ENCODE measurements around the gene SCTR. TPM values are rescaled to one million over a fixed set of nuclear protein-coding genes. Genes with fewer than 3 reads are reported as not detected.

The SCTR gene
- polyA plus RNA-seq, 1 experiment: not detected

GRCh38 chr2:119545754-119546446, 21.6 kb upstream of the SCTR start:
- Histone ChIP-seq H3K27me3 (ENCODE audit: control insufficient read depth, insufficient read depth, low read length) (peaks cover 3% of the 10 kb centered on the region), H3K36me3 (ENCODE audit: control insufficient read depth, insufficient read depth, low read length) (no peaks in the 10 kb centered on the region), H3K4me3 (ENCODE audit: low read depth, low read length) (no peak overlapping the region)
- ChIA-PET POLR2A (no interaction called here), CTCF (no interaction called here)
- no peak for DNase-seq (ENCODE audit: low read depth)
- TF ChIP-seq, protein P1, sequence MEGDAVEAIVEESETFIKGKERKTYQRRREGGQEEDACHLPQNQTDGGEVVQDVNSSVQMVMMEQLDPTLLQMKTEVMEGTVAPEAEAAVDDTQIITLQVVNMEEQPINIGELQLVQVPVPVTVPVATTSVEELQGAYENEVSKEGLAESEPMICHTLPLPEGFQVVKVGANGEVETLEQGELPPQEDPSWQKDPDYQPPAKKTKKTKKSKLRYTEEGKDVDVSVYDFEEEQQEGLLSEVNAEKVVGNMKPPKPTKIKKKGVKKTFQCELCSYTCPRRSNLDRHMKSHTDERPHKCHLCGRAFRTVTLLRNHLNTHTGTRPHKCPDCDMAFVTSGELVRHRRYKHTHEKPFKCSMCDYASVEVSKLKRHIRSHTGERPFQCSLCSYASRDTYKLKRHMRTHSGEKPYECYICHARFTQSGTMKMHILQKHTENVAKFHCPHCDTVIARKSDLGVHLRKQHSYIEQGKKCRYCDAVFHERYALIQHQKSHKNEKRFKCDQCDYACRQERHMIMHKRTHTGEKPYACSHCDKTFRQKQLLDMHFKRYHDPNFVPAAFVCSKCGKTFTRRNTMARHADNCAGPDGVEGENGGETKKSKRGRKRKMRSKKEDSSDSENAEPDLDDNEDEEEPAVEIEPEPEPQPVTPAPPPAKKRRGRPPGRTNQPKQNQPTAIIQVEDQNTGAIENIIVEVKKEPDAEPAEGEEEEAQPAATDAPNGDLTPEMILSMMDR (IDR thresholded peaks at IDR 0.05; ENCODE audit: insufficient read depth, low read depth, low read length): no peak

DNA sequence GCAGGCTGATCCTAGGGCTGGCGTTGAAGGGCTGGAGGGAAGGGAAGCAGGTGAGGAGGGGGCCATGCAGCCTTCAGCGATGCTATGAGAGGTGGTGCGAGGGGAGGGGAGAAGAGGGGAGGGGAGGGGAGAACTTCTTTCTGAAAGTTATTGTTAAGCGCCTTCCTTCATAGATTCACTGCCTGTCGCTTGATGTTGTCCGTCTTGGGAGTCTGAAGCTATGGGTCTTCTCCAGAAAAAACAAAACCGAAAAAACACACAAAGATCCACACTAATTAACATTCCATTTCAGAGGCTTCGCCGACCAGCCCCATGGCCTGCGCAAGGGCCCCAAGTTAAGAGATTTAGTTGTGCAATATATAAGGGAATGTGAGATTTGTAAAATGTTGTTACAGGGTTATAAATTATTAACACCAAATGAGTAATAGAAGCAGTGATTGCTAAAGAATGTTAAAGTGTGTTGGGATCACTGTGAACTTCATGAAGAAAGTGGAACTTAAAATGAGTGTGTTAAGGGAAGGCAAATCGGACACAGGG, 20.7 kb upstream of the SCTR start:
- no peak overlapping the region for H3K4me3 ChIP-seq (ENCODE audit: low read depth, low read length)

GRCh38 chr2:119544075-119544938, 20.0 kb upstream of the SCTR start, which contains the start of gene CFAP221:
TSS of gene CFAP221 (plus strand) at chr2:119544449. CDS start at chr2:119546132, 1,683 bp downstream.
- ChIA-PET POLR2A (no interaction called here), CTCF (no interaction called here)
- TF ChIP-seq, protein P1 (IDR thresholded peaks at IDR 0.05; ENCODE audit: insufficient read depth, low read depth, low read length): no peak
- H3K4me3 ChIP-seq (ENCODE audit: low read depth, low read length): peak within 1 kb of the TSS; percentile 45
- H3K36me3 ChIP-seq (ENCODE audit: control insufficient read depth, insufficient read depth, low read length): no peaks in the 10 kb centered on the region
- no peak for DNase-seq (ENCODE audit: low read depth)
- H3K27me3 ChIP-seq (ENCODE audit: control insufficient read depth, insufficient read depth, low read length): peaks cover 3% of the 10 kb centered on the region; the same call in 1 of the 2 replicates

More for the DNA sequence above, 20.7 kb upstream of the SCTR start:
- no peaks in the 10 kb centered on the region for H3K36me3 ChIP-seq (ENCODE audit: control insufficient read depth, insufficient read depth, low read length)
- ChIA-PET CTCF (no interaction called here), POLR2A (no interaction called here)
- TF ChIP-seq, protein P1 (IDR thresholded peaks at IDR 0.05; ENCODE audit: insufficient read depth, low read depth, low read length): no peak
- H3K27me3 ChIP-seq (ENCODE audit: control insufficient read depth, insufficient read depth, low read length): peaks cover 3% of the 10 kb centered on the region
- DNase-seq (ENCODE audit: low read depth): no peak

GRCh38 chr2:119541476-119541875, 17.2 kb upstream of the SCTR start:
- no peaks in the 10 kb centered on the region for H3K36me3 ChIP-seq (ENCODE audit: control insufficient read depth, insufficient read depth, low read length)
- ChIA-PET CTCF (no interaction called here), POLR2A (no interaction called here)
- peaks cover 3% of the 10 kb centered on the region; the same call in 1 of the 2 replicates for H3K27me3 ChIP-seq (ENCODE audit: control insufficient read depth, insufficient read depth, low read length)
- no peak for DNase-seq (ENCODE audit: low read depth)
- H3K4me3 ChIP-seq (ENCODE audit: low read depth, low read length): no peak overlapping the region
- TF ChIP-seq, protein P1 (IDR thresholded peaks at IDR 0.05; ENCODE audit: insufficient read depth, low read depth, low read length): no peak

DNA sequence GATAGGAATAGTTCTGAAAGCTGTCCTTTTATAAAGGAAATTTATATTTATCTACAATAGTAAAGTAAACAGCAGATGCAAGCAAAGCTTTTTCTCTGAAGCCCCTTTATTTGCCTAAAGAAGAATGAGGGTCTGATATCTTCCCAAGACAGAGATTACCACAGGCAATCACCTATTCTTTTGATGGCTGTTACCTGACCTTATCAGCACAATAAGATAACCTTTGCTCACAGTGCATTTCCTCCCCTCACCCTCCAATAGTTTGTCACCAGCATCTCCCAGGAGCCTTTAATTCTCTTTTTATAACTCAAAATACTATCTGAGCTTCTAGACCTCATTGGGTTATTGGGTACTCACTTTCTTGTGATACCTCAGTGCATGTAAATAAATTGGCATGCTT, 13.5 kb upstream of the SCTR start:
- ChIA-PET CTCF (interaction anchor here (0.8 kb wide), 1 partner anchor 20 kb away, joined by 3 read pairs; no protein-coding TSS in a partner anchor), POLR2A (no interaction called here)
- Histone ChIP-seq H3K27me3 (ENCODE audit: control insufficient read depth, insufficient read depth, low read length) (no peaks in the 10 kb centered on the region), H3K36me3 (ENCODE audit: control insufficient read depth, insufficient read depth, low read length) (no peaks in the 10 kb centered on the region), H3K4me3 (ENCODE audit: low read depth, low read length) (no peak overlapping the region)
- DNase-seq (ENCODE audit: low read depth): no peak
- TF ChIP-seq, protein P1 (IDR thresholded peaks at IDR 0.05; ENCODE audit: insufficient read depth, low read depth, low read length): no peak

All from BJ (cell line).